SK-N-MC (cell line): Measurements from ENCODE around the gene PAXX.

Experiments
- EZH2 ChIP-seq: fragments of 200-600 bp; sonication (generic); IDR thresholded peaks from one replicate; pipeline ENCODE4 v1.6.1; 2017; ENCODE audit warnings: antibody characterized with exemption
- POLR2AphosphoS5 ChIP-seq: IDR thresholded peaks from 2 replicates; pipeline ENCODE4 v1.6.1; 2012; ENCODE audit warnings: mild to moderate bottlenecking, low read depth, low read length, borderline replicate concordance

- TF ChIP-seq POLR2AphosphoS5 (no peak), EZH2 (no peak)
Observed at GRCh38 chr9:136952876-136953770, 39.1 kb upstream of the PAXX start.
